HG02588 (cell line): ENCODE measurements around the gene KCTD2.

Experiments used
- ATAC-seq: cut with Tn5 transposase; IDR thresholded peaks from one replicate; pipeline ENCODE4 v1.9.1; 2021; ENCODE audit warnings: mild to moderate bottlenecking, moderate library complexity; ENCODE audit not compliant: unreplicated experiment

The KCTD2 gene

GRCh38 chr17:75094871-75095399 is 47.9 kb downstream of the KCTD2 start:
- no peak for ATAC-seq

DNA sequence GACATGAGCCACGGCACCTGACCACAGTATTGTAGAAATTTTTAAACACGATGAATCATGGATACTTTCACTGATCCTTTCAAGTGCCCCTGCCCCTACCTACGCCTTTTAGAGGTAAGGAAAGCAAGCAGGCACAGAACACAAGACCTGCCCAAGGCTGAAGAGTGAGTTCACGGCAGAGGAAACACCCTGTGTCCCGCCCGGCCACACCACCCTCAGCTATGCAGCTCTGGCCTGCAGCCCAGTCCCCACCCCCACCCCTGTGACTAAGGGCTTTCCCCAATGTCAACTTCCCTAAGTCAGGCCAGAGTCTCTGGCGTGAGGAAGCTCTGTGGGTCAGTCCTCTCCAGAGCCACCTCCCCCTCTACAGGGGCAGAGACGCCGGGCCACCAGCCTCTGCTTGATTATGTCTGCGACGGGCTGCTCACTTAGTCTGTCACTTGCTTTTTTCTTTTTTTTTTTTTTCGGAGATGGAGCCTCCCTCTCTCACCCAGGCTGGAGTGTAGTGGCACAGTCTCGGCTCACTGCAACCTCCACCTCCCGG is 49.1 kb downstream of the KCTD2 start:
- ATAC-seq = no peak

DNA sequence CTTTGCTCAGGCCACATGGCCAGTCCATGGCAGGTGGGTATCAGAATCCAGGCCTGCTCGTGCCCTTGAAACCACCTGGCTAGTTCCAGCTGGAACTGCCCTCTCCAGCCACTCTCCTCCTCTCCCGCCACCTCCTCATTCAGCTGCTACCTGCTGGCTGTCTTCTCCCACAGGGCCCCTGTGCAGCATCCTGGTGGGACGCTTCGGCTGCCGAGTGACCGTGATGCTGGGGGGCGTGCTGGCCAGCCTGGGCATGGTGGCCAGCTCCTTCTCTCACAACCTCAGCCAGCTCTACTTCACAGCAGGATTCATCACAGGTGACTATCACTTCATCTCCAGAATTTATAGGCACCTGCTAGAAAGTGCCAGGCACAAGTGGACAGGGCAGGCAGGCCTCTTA is 50.8 kb downstream of the KCTD2 start:
- ATAC-seq = no peak

DNA sequence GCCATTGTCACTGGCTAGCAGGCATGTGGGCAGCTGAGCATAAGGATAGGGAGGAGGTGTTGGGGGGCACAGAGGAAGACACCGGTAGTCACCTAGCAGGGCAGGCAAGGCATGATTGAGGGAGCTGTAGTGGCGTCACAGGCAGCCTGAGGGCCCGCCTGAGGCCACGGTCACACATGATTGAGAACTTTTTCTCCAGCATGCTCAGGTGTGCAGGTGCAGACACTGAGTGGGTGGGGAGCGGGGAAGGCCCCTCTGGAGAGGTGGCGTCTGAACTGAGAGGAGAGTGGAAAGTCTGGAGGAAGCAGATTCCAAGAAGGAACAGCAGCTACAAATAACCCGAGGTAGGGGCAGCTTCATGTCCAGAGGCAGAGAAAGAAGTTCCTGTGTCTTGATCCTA is 51.8 kb downstream of the KCTD2 start:
- ATAC-seq = no peak

GRCh38 chr17:75099881-75100595 is 53.0 kb downstream of the KCTD2 start:
- no peak for ATAC-seq

DNA sequence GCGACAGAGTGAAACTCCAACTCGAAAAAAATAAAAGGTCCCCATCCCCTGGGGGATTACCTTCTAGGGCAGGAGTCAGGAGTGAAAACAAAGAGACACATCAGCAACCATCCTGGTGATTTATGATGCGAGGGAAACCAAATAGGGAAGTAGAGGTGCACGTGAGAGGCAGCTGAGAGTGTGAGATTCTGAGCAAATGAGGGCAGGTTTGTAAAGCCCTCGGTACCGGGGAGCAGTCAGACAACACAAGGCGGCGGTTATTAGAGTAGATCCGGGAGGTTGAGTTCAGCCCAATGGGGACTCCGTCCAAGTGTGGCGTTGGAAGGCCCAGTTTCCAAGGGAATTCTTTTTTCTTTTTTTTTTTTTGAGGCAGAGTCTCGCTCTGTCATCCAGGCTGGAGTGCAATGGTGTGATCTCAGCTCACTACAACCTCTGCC is 55.4 kb downstream of the KCTD2 start:
- no peak for ATAC-seq

- ATAC-seq = no peak
Observed at GRCh38 chr17:75103601-75104554, 56.9 kb downstream of the KCTD2 start.

- ATAC-seq = no peak
Observed at GRCh38 chr17:75105126-75106080, 58.4 kb downstream of the KCTD2 start.

DNA sequence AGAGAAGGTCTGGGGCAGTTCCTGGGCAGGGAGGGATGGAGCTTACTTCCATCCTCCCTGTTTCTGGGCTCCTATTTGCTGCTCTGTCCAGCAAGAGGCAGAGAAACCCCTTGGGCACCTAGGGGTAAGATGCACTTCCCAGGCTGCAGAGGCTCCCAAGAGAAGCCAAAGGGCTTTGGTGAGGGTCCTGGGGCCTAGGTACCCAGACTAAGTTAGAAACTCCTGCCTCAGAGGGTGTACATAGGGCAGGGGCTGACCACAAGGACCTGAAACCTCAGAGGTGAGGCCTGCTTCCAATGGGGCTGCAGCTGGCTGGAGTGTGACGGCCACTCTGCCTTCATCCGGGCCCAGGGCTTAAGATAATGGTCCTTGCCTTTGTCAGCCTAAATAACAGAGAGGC is 61.2 kb downstream of the KCTD2 start:
- no peak for ATAC-seq

GRCh38 chr17:75109046-75109406 is 62.0 kb downstream of the KCTD2 start:
- ATAC-seq = no peak

GRCh38 chr17:75109407-75110233 is 62.6 kb downstream of the KCTD2 start, which contains the start of gene ARMC7:
ARMC7 (plus strand) TSS chr17:75109969; CDS start chr17:75110289, 320 bp downstream.
- peak; percentile 77 for ATAC-seq

DNA sequence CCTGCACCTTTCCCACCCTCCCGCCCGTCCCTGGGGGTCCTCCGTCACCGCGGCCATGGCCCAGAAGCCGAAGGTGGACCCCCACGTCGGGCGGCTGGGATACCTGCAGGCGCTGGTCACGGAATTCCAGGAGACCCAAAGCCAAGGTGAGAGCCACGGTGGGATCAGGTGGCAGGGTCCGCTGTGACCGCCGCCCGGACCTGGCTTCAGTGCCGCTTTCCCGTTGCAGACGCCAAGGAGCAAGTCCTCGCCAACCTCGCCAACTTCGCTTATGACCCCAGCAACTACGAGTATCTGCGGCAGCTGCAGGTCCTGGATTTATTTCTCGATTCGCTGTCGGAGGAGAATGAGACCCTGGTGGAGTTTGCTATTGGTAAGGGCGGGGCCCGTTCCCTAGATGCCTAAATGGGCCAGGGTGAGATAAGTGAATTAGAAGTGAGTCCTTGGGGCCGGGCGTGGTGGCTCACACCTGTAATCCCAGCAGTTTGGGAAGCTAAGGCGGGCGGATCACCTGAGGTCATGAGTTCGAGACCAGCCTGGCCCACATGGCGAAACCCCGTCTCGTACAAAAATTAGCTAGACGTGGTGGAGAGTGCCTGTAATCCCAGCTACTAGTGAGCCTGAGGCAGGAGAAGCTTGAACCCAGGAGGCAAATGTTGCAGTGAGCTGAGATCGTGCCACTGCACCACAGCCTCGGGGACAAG is 63.4 kb downstream of the KCTD2 start:
- ATAC-seq = no peak

DNA sequence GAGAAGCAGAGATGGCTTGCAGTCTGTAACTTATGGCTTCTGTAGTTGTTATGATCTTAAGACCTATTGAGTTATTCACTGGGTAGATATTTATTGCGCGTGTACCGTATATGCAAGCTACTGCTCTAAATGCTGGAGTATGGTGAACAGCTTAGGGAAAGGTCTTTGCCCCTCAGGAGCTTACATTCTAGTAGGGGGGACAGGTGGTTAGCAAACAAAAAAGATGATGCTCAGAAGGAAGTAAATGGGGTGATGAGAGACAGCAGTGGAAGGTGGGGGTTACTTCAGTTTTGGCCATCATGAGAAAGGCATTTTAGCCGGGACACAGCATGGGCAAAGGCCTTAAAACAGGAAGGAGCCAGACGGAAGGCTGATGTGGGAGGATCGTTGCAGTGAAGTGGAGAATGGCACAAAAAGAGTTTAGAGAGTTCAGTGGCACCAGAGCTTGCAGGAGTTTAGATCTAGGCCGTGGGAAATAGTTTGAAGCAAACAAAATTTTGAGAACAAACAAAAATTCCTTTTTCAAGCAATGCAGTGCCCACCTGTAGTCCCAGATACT is 64.8 kb downstream of the KCTD2 start:
- no peak for ATAC-seq

GRCh38 chr17:75113798-75114551 is 67.0 kb downstream of the KCTD2 start:
- no peak for ATAC-seq

GRCh38 chr17:75114552-75115314 is 67.7 kb downstream of the KCTD2 start:
- ATAC-seq = no peak
